ENCODE measurements around the gene NOS1AP. TPM values are rescaled to one million over a fixed set of nuclear protein-coding genes. Genes with fewer than 3 reads are reported as not detected.

NOS1AP gene
- polyA plus RNA-seq, 1 donor: 1.1 TPM

GRCh38 chr1:162371611-162372010 is 302.1 kb downstream of the NOS1AP start:
- DNase-seq: no peak

- no peak for DNase-seq
Observed at GRCh38 chr1:162372159-162373071, 302.9 kb downstream of the NOS1AP start.

GRCh38 chr1:162373072-162373427 is 303.6 kb downstream of the NOS1AP start:
- DNase-seq: no peak

- no peak for DNase-seq
Observed at GRCh38 chr1:162373541-162374260, 304.2 kb downstream of the NOS1AP start.

- no peak for DNase-seq
Observed at GRCh38 chr1:162374406-162374805, 304.9 kb downstream of the NOS1AP start.

GRCh38 chr1:162375463-162375862 is 306.0 kb downstream of the NOS1AP start:
- no peak for DNase-seq

GRCh38 chr1:162376691-162377090 is 307.2 kb downstream of the NOS1AP start, which contains the start of gene SPATA46:
TSS of gene SPATA46 (minus strand) at chr1:162376854. CDS start at chr1:162376790, 64 bp downstream.
- no peak for DNase-seq

- no peak for DNase-seq
Observed at GRCh38 chr1:162380061-162380846, 310.8 kb downstream of the NOS1AP start.

GRCh38 chr1:162381383-162381782 is 311.9 kb downstream of the NOS1AP start, which contains the start of gene C1orf226:
TSS of gene C1orf226 (plus strand) at chr1:162381728. CDS start at chr1:162381902, 174 bp downstream.
- DNase-seq: no peak

GRCh38 chr1:162381941-162382750 is 312.7 kb downstream of the NOS1AP start:
- no peak for DNase-seq

GRCh38 chr1:162383091-162383490 is 313.6 kb downstream of the NOS1AP start:
- no peak for DNase-seq

- no peak for DNase-seq
Observed at GRCh38 chr1:162383516-162383915, 314.0 kb downstream of the NOS1AP start.

GRCh38 chr1:162384116-162384515 is 314.6 kb downstream of the NOS1AP start:
- no peak for DNase-seq

- DNase-seq: no peak
Observed at GRCh38 chr1:162384601-162385279, 315.2 kb downstream of the NOS1AP start.

GRCh38 chr1:162385280-162385623 is 315.8 kb downstream of the NOS1AP start:
- no peak for DNase-seq

GRCh38 chr1:162385702-162386101 is 316.2 kb downstream of the NOS1AP start:
- DNase-seq: no peak

- no peak for DNase-seq
Observed at GRCh38 chr1:162386292-162387225, 317.1 kb downstream of the NOS1AP start.

GRCh38 chr1:162387226-162388082 is 318.0 kb downstream of the NOS1AP start:
- DNase-seq: no peak

GRCh38 chr1:162388083-162388594 is 318.6 kb downstream of the NOS1AP start:
- no peak for DNase-seq
